WERI-Rb-1 (cell line): ENCODE data around the gene C9orf43.
"Not testable (repeated sequence)": the region's sequence is repeated elsewhere in the genome, so short reads cannot be mapped to it uniquely, and the experiment has no call there.

ENCODE experiments used
- DNase-seq: peaks from one replicate; pipeline ENCODE4 v3.0.0-alpha.2; 2020
- H3K27ac ChIP-seq: fragments of 250-450 bp; sonication (Bioruptor Pico); 2 replicates; pipeline ENCODE4 v1.5.1; 2020; ENCODE audit warnings: mild to moderate bottlenecking, moderate library complexity
- H3K27me3 ChIP-seq: fragments of 250-450 bp; sonication (Bioruptor Pico); 2 replicates; pipeline ENCODE4 v1.5.1; 2021; ENCODE audit warnings: mild to moderate bottlenecking, low read depth, moderate library complexity; ENCODE audit not compliant: insufficient read depth, severe bottlenecking
- H3K36me3 ChIP-seq: fragments of 250-450 bp; sonication (Bioruptor Pico); 2 replicates; pipeline ENCODE4 v1.5.1; 2020; ENCODE audit warnings: mild to moderate bottlenecking, moderate library complexity
- H3K4me3 ChIP-seq: 2 replicates; pipeline ENCODE4 v1.5.1; 2011; ENCODE audit warnings: low read depth, mild to moderate bottlenecking, control low read depth, low read length
- H3K9me3 ChIP-seq: fragments of 250-450 bp; sonication (Bioruptor Pico); 2 replicates; pipeline ENCODE4 v1.5.1; 2021; ENCODE audit warnings: mild to moderate bottlenecking, moderate library complexity; ENCODE audit not compliant: severe bottlenecking
- TF ChIP-seq, protein P1 (sequence below): IDR thresholded peaks from 2 replicates; pipeline ENCODE4 v1.5.1; 2011; ENCODE audit warnings: low read depth, mild to moderate bottlenecking, control low read depth, inconsistent platforms, low read length

Gene C9orf43

DNA sequence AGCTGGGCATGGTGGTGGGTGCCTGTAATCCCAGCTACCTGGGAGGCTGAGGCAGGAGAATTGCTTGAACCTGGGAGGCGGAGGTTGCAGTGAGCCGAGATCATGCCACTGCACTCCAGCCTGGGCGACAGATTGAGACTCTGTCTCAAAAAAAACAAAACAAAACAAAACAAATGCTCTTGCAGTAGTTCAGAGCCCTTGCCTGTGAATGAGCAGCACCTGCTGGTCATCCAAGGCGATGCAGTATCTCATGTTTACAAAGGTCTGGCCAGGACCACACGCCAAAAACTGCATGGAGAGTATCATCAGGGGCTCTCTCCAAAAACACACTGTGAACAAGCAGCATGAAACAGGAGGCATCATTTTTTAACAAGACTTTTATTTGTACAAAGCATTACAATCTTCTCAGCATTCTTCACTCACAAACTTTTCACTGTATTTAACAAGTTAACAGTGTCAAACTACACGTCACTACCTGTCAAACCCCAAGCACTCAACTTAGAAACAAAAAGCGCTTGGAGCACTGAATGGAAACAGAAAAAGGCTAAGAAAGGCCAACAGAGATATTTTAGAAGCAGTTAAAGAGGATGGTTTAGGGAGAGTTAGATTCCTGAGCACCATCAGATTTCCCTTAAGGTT, 3.6 kb upstream of the C9orf43 start:
- peak overlapping the region; percentile 39 for H3K27ac ChIP-seq
- TF ChIP-seq, protein P1, sequence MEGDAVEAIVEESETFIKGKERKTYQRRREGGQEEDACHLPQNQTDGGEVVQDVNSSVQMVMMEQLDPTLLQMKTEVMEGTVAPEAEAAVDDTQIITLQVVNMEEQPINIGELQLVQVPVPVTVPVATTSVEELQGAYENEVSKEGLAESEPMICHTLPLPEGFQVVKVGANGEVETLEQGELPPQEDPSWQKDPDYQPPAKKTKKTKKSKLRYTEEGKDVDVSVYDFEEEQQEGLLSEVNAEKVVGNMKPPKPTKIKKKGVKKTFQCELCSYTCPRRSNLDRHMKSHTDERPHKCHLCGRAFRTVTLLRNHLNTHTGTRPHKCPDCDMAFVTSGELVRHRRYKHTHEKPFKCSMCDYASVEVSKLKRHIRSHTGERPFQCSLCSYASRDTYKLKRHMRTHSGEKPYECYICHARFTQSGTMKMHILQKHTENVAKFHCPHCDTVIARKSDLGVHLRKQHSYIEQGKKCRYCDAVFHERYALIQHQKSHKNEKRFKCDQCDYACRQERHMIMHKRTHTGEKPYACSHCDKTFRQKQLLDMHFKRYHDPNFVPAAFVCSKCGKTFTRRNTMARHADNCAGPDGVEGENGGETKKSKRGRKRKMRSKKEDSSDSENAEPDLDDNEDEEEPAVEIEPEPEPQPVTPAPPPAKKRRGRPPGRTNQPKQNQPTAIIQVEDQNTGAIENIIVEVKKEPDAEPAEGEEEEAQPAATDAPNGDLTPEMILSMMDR: peak; percentile 94
- H3K27me3 ChIP-seq, H3K9me3 ChIP-seq, H3K4me3 ChIP-seq: not testable (repeated sequence)
- H3K36me3 ChIP-seq: peaks cover 39% of the 10 kb centered on the region
- DNase-seq: peak; percentile 82

DNA sequence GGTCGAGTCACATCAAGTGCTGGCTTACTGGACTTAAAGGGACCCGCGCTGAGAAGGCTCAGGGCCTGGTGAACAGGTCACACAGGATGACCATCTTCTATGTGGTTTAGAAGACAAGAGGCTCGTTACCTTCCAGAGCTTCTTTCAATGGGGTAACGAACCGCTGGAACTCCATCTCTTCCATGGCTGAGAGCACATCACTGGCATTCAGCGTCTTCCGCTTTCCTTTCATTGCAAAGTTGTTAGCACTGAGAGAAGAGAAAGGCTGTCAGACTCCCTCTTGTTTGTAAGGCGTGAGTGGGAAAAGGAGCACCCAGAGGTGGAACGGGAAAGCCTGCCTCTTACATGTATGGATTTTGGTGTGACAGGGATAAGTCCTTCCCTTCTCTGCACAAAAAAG, 1.1 kb upstream of the C9orf43 start:
- H3K9me3 ChIP-seq: no peaks in the 10 kb centered on the region
- H3K4me3 ChIP-seq: peak overlapping the region; percentile 82
- H3K27me3 ChIP-seq: no peaks in the 10 kb centered on the region
- H3K27ac ChIP-seq: peak overlapping the region; percentile 99
- TF ChIP-seq, protein P1: no peak
- peaks cover 39% of the 10 kb centered on the region for H3K36me3 ChIP-seq
- DNase-seq: no peak

DNA sequence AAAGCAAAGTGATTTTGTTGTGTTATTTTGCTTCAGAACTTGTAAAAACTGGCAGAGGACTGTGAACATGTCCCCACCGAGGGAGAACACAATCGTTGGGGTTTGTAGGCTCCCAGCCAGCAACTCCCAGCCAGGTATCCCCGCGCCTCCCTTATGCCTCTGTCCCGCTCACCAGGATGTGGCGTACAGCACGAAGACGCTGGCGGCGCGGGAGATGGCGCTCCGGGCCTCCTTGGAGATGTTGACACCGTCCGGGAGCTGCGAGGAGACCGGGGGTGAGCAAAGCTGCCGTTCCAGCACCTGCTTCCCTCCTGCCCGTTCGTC, 702 bp upstream of the C9orf43 start:
- Histone ChIP-seq H3K9me3 (no peaks in the 10 kb centered on the region), H3K27ac (peak overlapping the region; percentile 99), H3K4me3 (peak overlapping the region; percentile 82), H3K27me3 (no peaks in the 10 kb centered on the region), H3K36me3 (peaks cover 39% of the 10 kb centered on the region)
- TF ChIP-seq, protein P1: no peak
- DNase-seq: no peak

DNA sequence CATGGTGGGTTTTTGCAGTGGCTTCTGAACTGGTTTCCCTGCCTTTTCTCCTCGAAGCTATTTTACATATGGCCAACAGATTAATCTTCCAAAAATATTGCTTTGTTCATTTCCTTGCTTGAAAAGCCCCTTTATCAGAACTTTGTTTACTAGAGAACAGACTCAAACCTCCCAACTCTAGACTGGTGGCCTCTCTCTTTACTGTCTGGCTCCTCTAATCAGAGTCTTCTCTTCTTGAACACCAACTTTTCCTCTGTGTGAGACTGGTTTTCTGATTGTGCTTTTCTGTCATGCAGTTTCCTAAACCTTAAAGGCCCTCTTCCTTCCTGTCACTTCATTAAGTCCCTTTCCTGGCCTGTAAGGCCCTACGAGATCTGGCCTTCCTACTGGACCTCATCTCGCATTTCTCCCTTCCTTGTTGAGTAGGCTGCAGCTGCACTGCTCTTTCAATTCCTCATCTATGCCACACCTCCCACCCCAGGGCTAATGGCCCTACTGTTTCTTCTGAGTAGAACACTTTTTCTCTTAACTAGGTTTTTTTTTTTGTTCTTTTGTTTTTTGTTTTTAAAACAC, 5.7 kb downstream of the C9orf43 start:
- Histone ChIP-seq H3K27ac (no peak overlapping the region), H3K27me3 (no peaks in the 10 kb centered on the region), H3K36me3 (no peaks in the 10 kb centered on the region), H3K4me3 (no peak overlapping the region), H3K9me3 (no peaks in the 10 kb centered on the region)
- TF ChIP-seq, protein P1: no peak
- no peak for DNase-seq

DNA sequence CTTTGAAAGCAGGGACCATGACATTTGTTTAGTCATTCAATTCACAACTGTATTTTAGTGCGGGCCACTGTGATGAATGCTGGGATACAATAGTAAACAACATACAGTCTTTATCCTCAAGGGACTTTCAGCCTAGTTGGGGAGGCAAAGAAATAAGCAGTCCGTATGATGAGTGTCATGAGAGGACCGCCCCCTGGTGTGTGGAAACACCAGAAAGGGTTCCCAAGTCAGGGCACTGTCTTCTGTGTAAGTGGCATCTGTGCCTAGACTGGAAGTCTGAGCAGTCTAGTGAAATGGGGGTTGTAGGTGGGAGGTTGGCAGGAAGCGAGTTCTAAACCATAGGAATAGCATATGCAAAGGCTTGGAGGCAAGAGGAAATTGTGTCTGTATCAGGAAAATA, 6.8 kb downstream of the C9orf43 start:
- Histone ChIP-seq H3K36me3 (no peaks in the 10 kb centered on the region), H3K4me3 (no peak overlapping the region), H3K27ac (no peak overlapping the region), H3K9me3 (no peaks in the 10 kb centered on the region), H3K27me3 (no peaks in the 10 kb centered on the region)
- no peak for DNase-seq
- TF ChIP-seq, protein P1: no peak

DNA sequence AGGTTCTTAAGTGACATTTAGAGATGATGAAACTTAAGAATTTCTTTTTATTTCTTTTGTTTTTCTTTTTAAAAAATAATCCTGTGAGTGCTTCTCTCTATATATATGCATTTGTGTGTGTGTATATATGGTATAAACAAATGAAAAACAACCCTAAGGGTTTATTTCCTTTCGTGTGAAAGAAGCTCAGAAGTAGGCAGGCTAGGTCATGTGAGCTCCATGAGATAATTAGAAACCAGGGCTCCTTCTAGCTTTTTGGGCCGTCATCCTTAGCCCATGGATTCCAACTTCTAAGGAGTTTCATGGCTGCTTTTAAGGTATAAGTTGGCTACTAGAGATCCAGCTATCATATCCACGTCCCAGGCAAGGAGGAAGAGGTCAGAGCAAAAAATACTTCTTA, 11.2 kb downstream of the C9orf43 start:
- Histone ChIP-seq H3K36me3 (no peaks in the 10 kb centered on the region), H3K27me3 (no peaks in the 10 kb centered on the region), H3K27ac (no peak overlapping the region), H3K4me3 (no peak overlapping the region), H3K9me3 (no peaks in the 10 kb centered on the region)
- no peak for DNase-seq
- TF ChIP-seq, protein P1: no peak
